ENCODE data around the gene DNAH7. TPM values are rescaled to one million over a fixed set of nuclear protein-coding genes. Genes with fewer than 3 reads are reported as not detected.

The DNAH7 gene
- total and polyA plus RNA-seq, 10 of the 15 experiments (the other 5 are each of a cell fraction or from before 2014, with no cell fraction given): 0.05 to 0.61 (median 0.16) TPM

DNA sequence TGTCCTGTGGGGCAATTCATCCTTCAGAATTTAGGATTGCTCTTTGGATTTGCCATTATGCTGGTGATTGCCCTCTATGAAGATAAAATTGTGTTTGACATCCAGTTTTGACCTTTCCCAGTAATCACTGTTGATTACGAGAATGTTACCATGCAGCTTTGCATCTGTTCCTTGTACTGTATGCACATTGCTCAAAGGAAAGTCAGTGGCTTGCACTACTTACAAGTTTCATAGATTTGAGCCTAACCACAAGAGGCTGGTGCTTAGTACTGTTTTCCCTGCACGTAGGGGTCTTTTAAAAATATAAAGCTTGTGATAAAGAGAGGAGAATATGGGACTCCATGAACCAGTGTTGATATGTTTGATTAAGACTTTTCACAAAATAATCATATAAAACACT lies 333.7 kb downstream of the DNAH7 start:
- TF ChIP-seq TCF7 (IDR thresholded peaks at IDR 0.05; ENCODE audit: borderline replicate concordance) (no peak), POU2F2 (IDR thresholded peaks at IDR 0.05; ENCODE audit: borderline replicate concordance, low read depth, low read length) (no peak), PML (IDR thresholded peaks at IDR 0.05; ENCODE audit: low read length) (no peak), ASH2L (IDR thresholded peaks at IDR 0.05; ENCODE audit: borderline replicate concordance, low read depth) (no peak), SPI1 (IDR thresholded peaks at IDR 0.05; ENCODE audit: borderline replicate concordance, insufficient read depth, low read depth, low read length) (no peak), JUND (IDR thresholded peaks at IDR 0.05; ENCODE audit: low read depth, low read length) (no peak), HCFC1 (IDR thresholded peaks at IDR 0.05; ENCODE audit: low read length) (no peak)
- TF ChIP-seq, protein P1, sequence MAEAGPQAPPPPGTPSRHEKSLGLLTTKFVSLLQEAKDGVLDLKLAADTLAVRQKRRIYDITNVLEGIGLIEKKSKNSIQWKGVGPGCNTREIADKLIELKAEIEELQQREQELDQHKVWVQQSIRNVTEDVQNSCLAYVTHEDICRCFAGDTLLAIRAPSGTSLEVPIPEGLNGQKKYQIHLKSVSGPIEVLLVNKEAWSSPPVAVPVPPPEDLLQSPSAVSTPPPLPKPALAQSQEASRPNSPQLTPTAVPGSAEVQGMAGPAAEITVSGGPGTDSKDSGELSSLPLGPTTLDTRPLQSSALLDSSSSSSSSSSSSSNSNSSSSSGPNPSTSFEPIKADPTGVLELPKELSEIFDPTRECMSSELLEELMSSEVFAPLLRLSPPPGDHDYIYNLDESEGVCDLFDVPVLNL (IDR thresholded peaks at IDR 0.05; ENCODE audit: low read depth, low read length): no peak
- TF ChIP-seq, protein P2, sequence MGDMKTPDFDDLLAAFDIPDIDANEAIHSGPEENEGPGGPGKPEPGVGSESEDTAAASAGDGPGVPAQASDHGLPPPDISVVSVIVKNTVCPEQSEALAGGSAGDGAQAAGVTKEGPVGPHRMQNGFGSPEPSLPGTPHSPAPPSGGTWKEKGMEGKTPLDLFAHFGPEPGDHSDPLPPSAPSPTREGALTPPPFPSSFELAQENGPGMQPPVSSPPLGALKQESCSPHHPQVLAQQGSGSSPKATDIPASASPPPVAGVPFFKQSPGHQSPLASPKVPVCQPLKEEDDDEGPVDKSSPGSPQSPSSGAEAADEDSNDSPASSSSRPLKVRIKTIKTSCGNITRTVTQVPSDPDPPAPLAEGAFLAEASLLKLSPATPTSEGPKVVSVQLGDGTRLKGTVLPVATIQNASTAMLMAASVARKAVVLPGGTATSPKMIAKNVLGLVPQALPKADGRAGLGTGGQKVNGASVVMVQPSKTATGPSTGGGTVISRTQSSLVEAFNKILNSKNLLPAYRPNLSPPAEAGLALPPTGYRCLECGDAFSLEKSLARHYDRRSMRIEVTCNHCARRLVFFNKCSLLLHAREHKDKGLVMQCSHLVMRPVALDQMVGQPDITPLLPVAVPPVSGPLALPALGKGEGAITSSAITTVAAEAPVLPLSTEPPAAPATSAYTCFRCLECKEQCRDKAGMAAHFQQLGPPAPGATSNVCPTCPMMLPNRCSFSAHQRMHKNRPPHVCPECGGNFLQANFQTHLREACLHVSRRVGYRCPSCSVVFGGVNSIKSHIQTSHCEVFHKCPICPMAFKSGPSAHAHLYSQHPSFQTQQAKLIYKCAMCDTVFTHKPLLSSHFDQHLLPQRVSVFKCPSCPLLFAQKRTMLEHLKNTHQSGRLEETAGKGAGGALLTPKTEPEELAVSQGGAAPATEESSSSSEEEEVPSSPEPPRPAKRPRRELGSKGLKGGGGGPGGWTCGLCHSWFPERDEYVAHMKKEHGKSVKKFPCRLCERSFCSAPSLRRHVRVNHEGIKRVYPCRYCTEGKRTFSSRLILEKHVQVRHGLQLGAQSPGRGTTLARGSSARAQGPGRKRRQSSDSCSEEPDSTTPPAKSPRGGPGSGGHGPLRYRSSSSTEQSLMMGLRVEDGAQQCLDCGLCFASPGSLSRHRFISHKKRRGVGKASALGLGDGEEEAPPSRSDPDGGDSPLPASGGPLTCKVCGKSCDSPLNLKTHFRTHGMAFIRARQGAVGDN (IDR thresholded peaks at IDR 0.05): no peak
- ChIA-PET CTCF (interaction anchor here (1.6 kb wide), 1 partner anchor 332 kb away, joined by 4 read pairs; no protein-coding TSS in a partner anchor), RAD21 (ENCODE audit: unreplicated experiment) (no interaction called here), POLR2A (no interaction called here), SMC1A (ENCODE audit: uncharacterized antibody, unreplicated experiment) (no interaction called here)
- no TSS peak for BruUV-seq (replicated peaks)
- H3K27ac ChIP-seq (ENCODE audit: control insufficient read depth, insufficient read depth): no peak overlapping the region
- in situ Hi-C loops (cut with MboI): no loop called here
- H3K9ac ChIP-seq (ENCODE audit: control insufficient read depth, insufficient read depth, low read length): no peak overlapping the region
- intact Hi-C loops (cut with micrococcal nuclease; ENCODE audit: unreplicated experiment): no loop called here
- no peaks in the 10 kb centered on the region for H3K36me3 ChIP-seq (ENCODE audit: control insufficient read depth in 2 of 2, insufficient read depth in 2 of 2, low read length in 1 of 2)
- no peaks in the 10 kb centered on the region for H3K4me1 ChIP-seq (ENCODE audit: control insufficient read depth, insufficient read depth, low read length)
- no peak overlapping the region for H3K4me2 ChIP-seq (ENCODE audit: control insufficient read depth, insufficient read depth)
- H3K4me3 ChIP-seq: no peak overlapping the region
- H4K20me1 ChIP-seq (ENCODE audit: control insufficient read depth, insufficient read depth): no peaks in the 10 kb centered on the region
- FAIRE-seq (no peak), ATAC-seq (no peak), DNase-seq (ENCODE audit: low read depth, low spot score) (no peak)
- 98% methylated on average over 2 of the region's 2 CpGs for WGBS (ENCODE audit: insufficient coverage, insufficient replicate concordance, low lambda C conversion rate, missing lambda C conversion rate)
- no peaks in the 10 kb centered on the region for H3K27me3 ChIP-seq (replicated peaks in 1 of 2; ENCODE audit: control insufficient read depth in 2 of 2, insufficient read depth in 2 of 2, low read length in 1 of 2)
- H2AFZ ChIP-seq (ENCODE audit: control insufficient read depth, low read depth, low read length): no peak overlapping the region
- H3K79me2 ChIP-seq (ENCODE audit: control insufficient read depth, insufficient read depth, low read length): no peaks in the 10 kb centered on the region
- H3K9me3 ChIP-seq (replicated peaks; ENCODE audit: control insufficient read depth, insufficient read depth, low read length): no peaks in the 10 kb centered on the region
